GM20000 (cell line): Measurements from ENCODE around the gene DLG2.
A peak's percentile ranks its signal among the peaks of the same experiment; 100 is the strongest.
"Not testable (repeated sequence)": the region's sequence is repeated elsewhere in the genome, so short reads cannot be mapped to it uniquely, and the experiment has no call there.

ENCODE experiments used
- DNase-seq: peaks from one replicate; pipeline ENCODE4 v3.0.0; 2012; ENCODE audit warnings: low spot score
- TF ChIP-seq, protein P1 (sequence below): IDR thresholded peaks from 2 replicates; pipeline ENCODE4 v1.5.1; 2012; ENCODE audit warnings: mild to moderate bottlenecking, control low read depth; ENCODE audit errors: extremely low read depth, missing control alignments

DLG2 gene

DNA sequence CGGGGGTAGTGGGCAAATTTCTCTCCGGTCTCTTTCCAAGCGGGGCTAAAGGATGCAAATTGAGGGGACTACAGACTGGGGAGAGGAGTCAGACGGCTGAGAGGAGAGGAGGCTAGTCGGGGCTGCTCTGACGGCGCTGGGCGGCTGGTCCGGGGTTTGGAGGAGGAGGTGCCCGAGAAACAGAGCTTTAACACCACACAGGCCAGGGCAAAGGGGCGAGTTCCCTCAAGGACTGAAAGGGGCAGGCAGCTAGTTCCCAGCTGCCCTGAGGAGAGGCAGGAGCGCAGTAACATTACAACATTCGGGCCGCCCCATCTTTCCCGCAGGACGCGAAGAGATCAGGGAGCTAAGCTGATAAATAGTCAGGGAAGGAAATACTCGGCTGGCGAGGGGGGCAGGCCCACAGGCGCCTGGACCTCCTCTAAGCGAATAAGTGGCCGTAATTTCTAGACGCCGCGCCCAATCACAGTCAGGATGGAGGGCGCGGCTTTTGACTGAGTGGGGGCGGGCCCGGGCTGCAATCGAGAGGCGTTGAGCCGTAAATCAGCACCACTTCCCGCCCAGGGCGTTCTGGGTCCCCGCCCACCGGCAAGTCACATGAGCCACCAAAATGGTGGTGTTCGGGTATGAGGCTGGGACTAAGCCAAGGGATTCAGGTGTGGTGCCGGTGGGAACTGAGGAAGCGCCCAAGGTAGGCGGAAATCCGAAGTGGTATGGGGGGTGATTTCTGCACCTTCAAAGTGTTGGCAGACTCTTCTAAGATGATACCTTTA is 1.0 kb upstream of the DLG2 start, which contains the start of gene TMEM126B:
Gene TMEM126B (plus strand): TSS at position 596 of the 773 bp plus-strand sequence. CDS start 15 bp downstream, at position 611.
- TF ChIP-seq, protein P1, sequence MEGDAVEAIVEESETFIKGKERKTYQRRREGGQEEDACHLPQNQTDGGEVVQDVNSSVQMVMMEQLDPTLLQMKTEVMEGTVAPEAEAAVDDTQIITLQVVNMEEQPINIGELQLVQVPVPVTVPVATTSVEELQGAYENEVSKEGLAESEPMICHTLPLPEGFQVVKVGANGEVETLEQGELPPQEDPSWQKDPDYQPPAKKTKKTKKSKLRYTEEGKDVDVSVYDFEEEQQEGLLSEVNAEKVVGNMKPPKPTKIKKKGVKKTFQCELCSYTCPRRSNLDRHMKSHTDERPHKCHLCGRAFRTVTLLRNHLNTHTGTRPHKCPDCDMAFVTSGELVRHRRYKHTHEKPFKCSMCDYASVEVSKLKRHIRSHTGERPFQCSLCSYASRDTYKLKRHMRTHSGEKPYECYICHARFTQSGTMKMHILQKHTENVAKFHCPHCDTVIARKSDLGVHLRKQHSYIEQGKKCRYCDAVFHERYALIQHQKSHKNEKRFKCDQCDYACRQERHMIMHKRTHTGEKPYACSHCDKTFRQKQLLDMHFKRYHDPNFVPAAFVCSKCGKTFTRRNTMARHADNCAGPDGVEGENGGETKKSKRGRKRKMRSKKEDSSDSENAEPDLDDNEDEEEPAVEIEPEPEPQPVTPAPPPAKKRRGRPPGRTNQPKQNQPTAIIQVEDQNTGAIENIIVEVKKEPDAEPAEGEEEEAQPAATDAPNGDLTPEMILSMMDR, result no peak
- peak; percentile 87 for DNase-seq

DNA sequence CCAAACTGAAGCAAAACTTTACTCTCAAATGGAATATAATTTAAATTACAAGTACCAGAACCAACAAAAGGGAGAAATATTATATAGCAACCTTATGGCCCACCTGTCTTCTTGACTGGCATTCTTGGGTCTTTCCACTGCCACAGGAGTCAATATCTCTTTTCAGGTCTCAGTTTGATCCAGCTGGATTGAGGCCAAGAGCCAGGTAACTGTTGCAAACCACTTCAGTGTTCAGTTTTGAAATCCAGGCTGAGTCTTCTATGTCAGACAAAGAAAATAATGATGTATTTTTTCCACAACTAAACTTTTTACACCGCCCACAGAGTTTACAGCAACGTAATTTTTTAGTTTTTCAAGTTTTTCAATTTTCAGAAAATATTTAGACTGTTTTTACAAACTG is 648 bp downstream of the DLG2 start:
- no peak for DNase-seq
- TF ChIP-seq, protein P1, result no peak

GRCh38 chr11:85620256-85620655 is 6.9 kb downstream of the DLG2 start:
- no peak for DNase-seq
- TF ChIP-seq, protein P1, result no peak

GRCh38 chr11:85619499-85619898 is 7.6 kb downstream of the DLG2 start:
- TF ChIP-seq, protein P1, result no peak
- no peak for DNase-seq

DNA sequence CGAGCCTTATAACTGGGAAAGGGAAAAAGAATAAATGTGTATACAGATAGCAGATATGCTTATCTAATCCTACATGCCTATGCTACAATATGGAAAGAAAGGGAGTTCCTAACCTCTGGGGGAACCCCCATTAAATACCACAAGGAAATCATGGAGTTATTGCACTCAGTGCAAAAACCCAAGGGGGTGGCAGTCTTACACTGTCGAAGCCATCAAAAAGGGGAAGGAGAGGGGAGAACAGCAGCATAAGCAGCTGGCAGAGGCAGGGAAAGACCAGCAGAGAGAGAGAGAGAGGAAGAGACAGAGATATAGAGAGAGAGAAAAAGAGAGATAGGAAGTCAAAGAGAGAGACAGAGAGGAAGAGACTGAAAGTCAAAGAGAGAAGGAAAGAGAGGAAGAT is 15.5 kb downstream of the DLG2 start:
- not testable (repeated sequence) for DNase-seq

GRCh38 chr11:85609286-85609685 is 17.9 kb downstream of the DLG2 start:
- DNase-seq, result not testable (repeated sequence)

DNA sequence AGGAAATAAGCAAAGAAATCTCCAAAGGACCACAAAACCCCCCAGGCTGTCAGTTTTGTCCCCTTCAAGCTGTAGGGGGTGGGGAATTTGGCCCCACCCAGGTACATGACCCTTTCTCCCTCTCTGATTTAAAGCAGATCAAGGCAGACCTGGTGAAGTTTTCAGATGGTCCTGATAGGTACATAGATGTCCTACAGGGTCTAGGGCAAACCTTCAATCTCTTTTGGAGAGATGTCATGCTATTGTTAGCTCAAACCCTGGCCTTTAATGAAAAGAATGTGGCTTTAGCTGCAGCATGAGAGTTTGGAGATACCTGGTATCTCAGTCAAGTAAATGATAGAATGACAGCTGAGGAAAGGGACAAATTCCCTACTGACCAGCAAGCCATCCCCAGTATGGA is 18.5 kb downstream of the DLG2 start:
- DNase-seq, result not testable (repeated sequence)

DNA sequence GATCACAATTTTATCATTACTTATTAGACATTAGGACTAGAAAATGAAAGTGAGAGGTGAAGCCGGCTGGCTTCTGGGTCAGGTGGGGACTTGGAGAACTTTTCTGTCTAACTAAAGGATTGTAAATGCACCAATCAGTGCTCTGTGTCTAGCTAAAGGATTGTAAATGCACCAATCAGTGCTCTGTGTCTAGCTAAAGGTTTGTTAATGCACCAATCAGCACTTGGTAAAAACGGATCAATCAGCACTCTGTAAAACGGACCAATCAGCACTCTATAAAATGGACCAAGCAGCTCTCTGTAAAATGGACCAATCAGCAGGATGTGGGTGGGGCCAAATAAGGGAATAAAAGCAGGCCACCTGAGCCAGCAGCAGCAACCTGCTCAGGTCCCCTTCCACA is 20.9 kb downstream of the DLG2 start:
- not testable (repeated sequence) for DNase-seq

GRCh38 chr11:85603220-85603619 is 23.9 kb downstream of the DLG2 start:
- DNase-seq, result no peak
- TF ChIP-seq, protein P1, result no peak
